ENCODE measurements around the gene CCDC78. TPM values are rescaled to one million over a fixed set of nuclear protein-coding genes. Genes with fewer than 3 reads are reported as not detected.

CCDC78 gene
- polyA plus RNA-seq, 4 donors: 0.86 to 3.5 (median 2.2) TPM

- DNase-seq (ENCODE audit: low read depth in 4 of 4, low spot score in 3 of 4): no peak
These were observed 43.5 kb downstream of the CCDC78 start for GRCh38 chr16:682493-683395.

GRCh38 chr16:681746-682427 is 44.4 kb downstream of the CCDC78 start:
- DNase-seq (ENCODE audit: low read depth in 4 of 4, low spot score in 3 of 4): no peak

DNA sequence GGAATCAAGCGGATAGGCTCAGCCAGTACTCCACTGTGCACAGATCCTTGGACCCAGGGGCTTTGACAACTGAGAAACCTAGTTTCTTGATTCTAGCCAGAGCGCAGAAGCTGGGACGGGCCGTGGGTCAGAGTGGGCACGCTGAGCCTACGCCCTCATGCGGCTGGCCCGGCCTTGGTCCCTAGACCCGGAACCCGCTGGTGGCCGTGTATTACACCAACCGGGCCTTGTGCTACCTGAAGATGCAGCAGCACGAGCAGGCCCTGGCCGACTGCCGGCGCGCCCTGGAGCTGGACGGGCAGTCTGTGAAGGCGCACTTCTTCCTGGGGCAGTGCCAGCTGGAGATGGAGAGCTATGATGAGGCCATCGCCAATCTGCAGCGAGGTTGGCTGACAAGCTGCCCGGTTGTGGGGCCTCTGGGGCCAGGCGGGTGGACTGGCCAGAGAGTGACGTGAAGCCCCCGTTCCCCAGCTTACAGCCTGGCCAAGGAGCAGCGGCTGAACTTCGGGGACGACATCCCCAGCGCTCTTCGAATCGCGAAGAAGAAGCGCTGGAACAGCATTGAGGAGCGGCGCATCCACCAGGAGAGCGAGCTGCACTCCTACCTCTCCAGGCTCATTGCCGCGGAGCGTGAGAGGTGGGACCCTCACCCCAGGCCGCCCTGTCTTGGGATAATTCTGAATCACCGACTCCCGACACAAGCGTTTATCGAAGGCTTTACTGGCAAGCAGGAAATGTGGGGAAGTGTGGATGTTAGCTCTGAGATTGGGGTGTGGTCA is 45.1 kb downstream of the CCDC78 start:
- no peak for DNase-seq (ENCODE audit: low read depth in 4 of 4, low spot score in 3 of 4)

DNA sequence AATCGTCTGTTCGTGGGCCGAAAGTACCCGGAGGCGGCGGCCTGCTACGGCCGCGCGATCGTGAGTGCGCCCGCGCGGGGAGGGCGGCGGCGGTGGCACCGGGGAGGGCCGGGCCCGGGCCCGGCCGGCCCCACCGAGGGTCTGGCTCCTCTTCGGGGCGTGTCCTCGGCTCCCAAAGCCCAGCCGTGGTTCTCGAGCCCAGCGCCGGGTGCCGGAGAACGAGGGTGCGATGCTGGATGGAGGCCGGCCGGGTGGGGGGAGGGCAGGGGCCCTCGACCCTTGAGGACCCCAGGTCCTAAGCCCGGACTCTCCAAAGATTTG is 45.7 kb downstream of the CCDC78 start:
- DNase-seq (ENCODE audit: low read depth in 4 of 4, low spot score in 3 of 4): no peak

GRCh38 chr16:679814-680624 is 46.2 kb downstream of the CCDC78 start, which contains the start of gene STUB1:
Gene STUB1, plus strand, starts transcription at chr16:680410. Its CDS starts 116 bp downstream, at chr16:680526.
- DNase-seq (ENCODE audit: low read depth in 4 of 4, low spot score in 3 of 4): peak in 2 of 4 donors; percentile 57 to 66

- no peak for DNase-seq (ENCODE audit: low read depth in 4 of 4, low spot score in 3 of 4)
These were observed 47.1 kb downstream of the CCDC78 start for GRCh38 chr16:678858-679813.

DNA sequence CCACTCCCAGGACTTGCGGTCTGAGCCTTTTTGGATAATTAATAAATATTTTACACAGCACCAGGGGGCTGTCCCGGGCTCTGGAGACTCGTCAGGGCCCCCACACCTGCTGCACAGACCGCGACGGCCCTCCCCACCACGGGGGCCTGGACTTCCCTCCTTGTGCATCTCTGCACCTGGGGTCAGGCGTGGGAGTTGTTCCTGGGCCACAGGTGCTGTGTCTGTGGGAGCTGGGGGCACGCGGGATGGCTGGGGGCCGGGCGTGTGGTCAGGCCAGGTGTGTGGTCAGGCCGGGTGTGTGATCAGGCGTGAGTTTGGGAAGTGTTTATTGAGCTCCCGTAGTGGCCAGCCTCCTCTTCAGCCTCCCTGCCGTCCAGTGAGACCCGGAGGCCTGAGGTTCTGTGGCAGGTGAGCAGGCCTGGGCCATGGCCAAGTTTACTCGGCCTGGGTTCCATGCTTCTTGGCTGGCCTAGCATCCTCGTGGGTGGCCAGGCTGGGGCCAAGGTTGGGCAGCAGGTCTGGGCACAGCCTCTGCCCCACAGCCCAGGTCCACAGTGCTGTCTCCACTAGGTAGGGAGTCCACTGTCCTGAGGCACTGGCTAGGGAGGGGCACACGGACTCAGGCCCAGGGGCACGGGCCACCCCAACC is 47.9 kb downstream of the CCDC78 start:
- no peak for DNase-seq (ENCODE audit: low read depth in 4 of 4, low spot score in 3 of 4)

DNA sequence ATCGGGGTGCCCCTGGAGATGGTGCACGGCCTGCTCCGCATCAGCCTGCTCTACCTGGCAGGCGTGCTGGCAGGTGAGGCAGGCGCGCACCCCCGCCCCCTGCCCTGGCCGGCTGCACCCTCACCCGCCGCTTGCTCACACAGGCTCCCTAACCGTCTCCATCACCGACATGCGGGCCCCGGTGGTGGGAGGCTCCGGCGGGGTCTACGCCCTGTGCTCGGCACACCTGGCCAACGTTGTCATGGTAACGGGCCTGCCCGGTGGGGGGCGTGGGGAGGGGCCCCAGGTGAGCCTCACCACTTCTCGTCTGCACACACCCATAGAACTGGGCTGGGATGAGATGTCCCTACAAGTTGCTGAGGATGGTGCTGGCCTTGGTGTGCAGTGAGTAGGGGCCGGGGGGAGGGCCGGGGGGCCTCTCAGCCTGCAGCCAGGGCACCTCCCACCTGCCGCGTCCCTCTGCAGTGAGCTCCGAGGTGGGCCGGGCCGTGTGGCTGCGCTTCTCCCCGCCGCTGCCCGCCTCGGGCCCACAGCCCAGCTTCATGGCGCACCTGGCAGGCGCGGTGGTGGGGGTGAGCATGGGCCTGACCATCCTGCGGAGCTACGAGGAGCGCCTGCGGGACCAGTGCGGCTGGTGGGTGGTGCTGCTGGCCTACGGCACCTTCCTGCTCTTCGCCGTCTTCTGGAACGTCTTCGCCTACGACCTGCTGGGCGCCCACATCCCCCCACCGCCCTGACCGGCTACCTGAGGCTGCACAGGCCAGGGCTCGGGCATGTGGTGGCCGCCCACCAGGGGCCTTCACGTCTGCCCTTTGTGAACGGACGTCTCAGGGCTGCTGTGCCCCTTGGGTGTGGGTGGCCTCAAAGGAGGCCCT is 48.7 kb downstream of the CCDC78 start:
- DNase-seq (ENCODE audit: low read depth in 4 of 4, low spot score in 3 of 4): no peak

- DNase-seq (ENCODE audit: low read depth in 4 of 4, low spot score in 3 of 4): no peak
These were observed 49.3 kb downstream of the CCDC78 start for GRCh38 chr16:676913-677312.

DNA sequence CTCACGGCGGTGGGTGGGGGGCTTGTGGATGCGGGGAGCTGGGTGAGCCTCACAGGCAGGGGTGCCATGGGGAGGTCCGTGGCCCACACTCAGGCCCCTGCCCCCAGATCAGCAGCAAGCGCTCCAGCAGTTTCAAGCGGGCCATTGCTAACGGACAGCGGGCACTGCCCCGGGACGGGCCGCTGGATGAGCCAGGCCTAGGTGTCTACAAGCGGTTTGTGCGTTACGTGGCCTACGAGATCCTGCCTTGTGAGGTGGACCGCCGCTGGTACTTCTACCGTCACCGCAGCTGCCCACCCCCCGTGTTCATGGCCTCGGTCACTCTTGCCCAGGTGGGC is 49.7 kb downstream of the CCDC78 start:
- no peak for DNase-seq (ENCODE audit: low read depth in 4 of 4, low spot score in 3 of 4)

DNA sequence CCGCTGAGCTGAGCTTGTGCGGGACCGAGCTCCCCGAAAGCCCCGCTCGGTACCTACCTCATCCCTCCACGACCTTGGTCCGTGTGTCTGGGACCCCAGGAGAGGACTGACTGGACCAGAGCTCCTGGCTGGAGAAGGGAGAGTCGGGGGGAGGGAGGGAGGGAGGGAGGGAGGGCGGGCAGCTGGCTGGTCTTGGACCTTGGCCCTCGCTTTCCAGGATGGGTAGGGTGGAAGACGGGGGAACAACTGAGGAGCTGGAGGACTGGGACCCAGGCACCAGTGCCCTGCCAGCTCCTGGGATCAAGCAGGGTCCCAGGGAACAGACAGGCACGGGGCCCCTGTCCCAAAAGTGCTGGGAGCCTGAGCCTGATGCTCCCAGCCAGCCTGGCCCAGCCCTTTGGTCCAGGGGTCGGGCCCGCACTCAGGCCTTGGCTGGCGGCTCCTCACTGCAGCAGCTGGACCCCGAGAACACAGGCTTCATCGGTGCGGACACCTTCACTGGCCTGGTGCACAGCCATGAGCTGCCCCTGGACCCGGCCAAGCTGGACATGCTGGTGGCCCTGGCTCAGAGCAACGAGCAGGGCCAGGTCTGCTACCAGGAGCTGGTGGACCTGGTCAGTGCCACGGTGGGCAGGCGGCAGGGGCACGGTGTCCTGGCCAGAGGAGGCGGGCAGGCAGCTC is 50.2 kb downstream of the CCDC78 start:
- no peak for DNase-seq (ENCODE audit: low read depth in 4 of 4, low spot score in 3 of 4)

- DNase-seq (ENCODE audit: low read depth in 4 of 4, low spot score in 3 of 4): no peak
These were observed 51.0 kb downstream of the CCDC78 start, which contains the start of gene RHBDL1 for GRCh38 chr16:674968-675883. Gene RHBDL1, plus strand, starts transcription at chr16:675671. Its CDS starts 120 bp downstream, at chr16:675791.

DNA sequence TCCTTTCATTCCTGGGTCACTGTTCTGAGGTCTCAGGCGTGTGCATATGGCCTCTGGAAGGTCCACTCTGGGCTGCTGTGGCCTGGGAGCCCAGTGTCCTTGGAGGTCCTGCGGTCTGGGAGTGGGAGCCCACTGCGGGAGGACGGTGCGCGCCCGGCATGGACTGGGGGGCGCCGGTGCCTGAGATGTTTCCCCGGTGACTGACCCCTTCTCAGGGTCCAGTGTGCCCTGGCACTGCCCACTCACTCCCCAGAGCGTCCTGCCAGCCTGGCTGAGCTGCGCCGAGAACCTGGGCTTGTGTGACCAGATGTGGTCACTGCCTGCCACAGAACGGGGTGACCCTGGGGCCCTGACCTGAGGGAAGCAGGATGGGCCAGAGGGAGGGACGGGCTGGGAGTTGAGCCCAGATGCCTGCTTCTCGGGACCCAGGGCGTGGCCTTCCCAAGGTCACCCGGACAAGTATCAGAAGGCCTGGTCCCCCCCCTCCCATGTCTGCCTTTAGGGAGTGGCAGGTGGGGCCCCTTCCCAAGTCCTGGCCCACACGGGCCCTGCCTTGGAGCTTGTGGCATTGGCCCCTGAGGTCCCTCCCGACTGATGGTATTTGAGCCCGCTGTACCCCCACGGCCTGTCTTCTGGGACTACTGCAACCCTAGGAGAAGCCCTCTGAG is 51.9 kb downstream of the CCDC78 start:
- no peak for DNase-seq (ENCODE audit: low read depth in 4 of 4, low spot score in 3 of 4)

DNA sequence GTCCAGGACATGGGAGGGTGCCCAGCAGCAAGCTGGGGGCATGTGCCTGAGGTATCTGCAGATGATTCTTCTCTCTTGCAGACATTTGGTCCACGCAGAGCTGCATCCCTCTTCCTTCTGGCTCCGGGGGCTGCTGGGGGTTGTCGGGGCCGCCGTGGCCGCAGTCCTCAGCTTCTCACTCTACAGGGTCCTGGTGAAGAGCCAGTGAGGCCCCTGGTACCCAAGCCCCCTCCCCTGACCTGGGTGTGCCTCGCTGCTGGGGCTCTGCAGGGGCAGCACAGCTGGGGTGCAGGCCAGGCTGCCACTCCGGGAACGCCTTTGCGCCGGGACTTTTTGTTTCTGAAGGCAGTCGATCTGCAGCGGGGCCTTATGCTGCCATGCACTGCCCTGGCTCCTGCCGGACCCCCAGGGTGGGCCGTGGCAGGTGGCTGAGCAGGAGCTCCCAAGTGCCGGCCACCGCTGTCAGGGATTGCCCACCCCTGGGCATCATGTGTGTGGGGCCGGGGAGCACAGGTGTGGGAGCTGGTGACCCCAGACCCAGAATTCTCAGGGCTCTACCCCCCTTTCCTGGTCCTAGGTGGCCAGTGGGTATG is 52.7 kb downstream of the CCDC78 start:
- no peak for DNase-seq (ENCODE audit: low read depth in 4 of 4, low spot score in 3 of 4)

GRCh38 chr16:672851-673250 is 53.4 kb downstream of the CCDC78 start:
- no peak for DNase-seq (ENCODE audit: low read depth in 4 of 4, low spot score in 3 of 4)
